ENCODE results near the gene ARAP1.
A peak's percentile ranks its signal among the peaks of the same experiment; 100 is the strongest.

Gene ARAP1

DNA sequence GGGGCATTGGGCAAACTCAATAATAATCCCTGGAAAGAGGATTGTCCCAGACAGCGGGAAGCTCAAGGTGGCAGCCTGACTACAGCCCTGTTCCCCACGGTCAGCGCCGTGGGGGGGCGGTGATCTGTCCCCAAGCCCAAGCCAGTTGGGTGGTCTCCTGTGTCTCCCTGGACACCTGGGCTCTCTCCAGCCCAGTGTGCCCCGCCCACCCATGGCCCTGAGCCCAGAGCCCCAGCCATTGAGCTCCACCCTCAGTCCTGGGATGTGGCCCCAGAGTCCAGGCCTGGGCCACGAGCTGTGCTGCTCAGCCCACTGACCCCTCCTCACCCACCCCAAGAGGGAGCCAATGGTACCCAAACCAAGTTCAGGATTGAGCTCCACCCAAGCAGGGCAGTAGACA, 50.1 kb downstream of the ARAP1 start:
- DNase-seq, result no peak

DNA sequence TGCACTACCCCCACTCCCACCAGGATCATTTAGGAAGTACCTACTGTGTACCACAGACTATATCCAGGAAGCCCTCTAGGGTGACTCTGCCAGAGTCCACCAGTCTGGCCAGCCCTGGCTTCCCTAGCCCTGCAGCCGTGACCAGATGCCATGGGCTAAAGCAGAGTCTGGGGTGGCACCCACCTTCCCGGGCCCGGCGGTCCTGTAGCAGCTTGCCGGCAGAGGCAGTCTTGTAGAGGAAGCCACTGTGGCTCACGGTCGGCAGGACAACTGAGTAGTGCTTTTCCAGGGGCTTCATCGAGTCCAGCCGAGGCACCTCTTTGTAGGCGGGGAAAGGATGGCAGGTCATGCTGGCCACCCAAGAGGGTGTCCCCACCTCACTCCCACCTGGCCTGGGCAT, 50.7 kb downstream of the ARAP1 start:
- DNase-seq, result no peak

DNA sequence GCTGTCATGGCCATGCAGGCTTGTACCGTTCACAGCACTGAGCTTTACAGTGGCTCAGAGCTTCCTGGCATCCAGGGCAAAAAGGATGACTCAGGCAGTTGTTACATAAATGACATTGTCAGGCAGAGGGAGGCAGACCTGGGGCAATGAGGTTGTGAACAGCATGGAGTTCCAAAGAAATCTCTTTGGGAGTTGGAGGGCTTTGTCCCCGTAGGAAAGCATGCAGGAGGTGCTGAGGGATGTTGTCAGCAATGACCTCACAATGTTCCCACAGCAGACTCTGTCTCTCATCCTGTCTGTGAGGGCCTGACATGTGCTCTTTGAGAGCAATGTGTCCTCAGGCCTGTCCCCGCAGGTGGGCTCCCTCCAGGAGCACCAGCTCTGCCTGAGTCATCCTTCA, 52.1 kb downstream of the ARAP1 start:
- no peak for DNase-seq

DNA sequence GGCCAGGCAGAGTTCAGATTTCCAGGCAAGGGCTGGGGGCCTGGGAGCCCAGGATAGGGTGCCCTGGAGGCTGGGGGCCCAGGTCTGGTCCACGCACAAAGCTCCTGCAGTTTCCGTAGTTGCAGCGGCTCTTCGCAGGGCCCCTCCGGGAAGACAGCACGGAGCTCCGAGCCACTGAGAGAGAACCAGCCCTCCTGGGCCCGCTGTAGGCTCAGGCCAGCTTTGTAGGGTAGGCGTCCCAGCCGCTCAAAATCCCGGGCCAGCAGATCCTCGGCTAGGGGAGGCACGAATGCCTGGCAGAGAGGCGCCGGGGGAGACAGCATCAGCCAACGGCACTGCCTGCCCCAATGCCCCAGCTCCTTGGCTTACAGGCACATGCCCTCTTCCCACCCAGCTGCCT, 54.4 kb downstream of the ARAP1 start:
- DNase-seq, result no peak

DNA sequence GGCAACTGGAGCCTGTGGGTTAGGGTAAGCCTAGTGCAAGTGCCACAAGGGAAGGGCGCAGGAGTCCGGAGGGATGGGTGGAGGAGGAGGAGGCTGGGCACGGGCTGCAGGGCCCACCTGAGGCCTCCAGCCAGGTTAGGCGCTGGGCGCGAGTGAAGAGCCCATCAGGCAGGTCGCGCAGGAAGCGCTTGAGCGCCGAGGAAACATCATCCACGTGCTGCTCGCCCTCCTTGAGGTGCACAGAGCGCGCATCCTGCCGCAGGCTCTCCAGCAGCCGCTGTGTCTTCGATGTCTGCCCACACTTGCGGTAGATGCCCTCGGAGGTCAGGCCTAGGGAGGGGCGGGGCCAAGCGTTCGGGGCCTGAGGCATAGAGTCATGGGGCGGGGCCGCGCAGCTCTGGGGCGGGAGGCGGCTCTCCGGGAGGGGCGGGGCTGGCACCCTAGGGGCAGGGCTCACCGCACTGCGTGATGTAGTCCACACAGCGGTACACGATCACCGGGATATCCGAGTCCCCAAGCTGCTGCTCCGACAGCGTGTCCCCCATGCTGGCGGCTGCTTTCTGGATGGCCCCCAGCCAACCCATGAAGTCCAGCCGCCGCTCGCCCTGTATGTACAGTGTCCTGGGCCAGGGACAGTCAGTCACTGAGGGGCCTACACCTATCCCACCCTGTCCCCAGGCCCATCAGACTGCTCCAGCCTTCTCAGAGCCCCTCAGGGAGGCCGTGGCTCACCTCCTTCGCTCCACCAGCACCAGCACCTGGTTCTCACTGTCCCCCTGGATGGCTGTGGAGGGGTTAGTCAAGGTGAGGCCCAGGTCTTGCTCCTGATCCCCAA, 55.1 kb downstream of the ARAP1 start:
- no peak for DNase-seq

DNA sequence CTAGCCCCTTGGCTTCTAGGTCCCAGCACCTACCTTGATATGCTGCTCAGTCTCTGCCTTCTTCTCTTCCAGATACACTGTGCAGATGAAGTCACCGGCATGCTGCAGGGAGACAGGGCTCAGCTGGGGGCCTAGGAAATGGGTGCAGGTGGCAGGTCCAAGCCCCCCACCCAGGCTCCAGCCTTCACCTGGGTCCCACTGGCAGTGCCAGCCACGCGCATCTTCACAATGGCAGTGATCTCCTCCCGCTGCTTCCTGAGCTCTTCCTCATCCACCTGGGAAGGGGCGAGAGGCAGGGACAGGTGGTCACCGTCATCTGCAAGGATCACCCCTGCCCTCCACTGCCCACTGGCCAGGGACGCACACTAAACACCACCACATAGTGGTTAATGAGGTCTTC, 56.9 kb downstream of the ARAP1 start:
- DNase-seq, result no peak

DNA sequence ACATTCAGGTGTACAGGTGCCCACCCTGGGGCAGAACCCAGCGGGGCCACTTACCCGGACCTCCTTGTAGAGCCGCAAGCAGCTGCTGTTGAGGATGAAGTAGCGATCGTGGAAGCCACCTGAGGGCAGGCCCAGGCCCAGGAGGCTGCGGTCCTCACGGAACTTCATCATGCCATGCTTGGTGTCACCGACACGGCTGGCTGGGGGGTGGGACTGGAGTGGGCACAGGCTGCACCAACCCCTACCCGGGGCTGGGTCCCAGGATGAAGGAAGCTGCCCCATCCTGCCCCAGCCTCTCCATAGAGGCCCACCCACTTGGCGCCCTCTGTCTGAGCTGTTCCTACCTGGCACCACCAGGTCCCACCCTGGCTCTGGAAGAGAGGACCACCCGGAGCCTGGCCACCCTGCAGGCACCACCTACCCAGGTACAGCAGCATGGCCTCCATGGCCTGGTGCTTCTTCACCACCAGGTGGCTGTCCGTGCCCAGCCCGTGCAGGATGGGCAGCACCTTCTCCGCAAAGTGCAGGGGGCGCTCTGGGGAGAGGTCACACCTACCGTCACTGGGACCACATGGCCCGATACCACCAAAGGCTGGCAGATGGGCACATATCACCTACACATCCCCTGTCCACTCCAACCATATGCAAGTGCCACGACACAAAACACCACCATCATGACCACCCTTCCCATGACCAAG, 58.8 kb downstream of the ARAP1 start:
- no peak for DNase-seq

DNA sequence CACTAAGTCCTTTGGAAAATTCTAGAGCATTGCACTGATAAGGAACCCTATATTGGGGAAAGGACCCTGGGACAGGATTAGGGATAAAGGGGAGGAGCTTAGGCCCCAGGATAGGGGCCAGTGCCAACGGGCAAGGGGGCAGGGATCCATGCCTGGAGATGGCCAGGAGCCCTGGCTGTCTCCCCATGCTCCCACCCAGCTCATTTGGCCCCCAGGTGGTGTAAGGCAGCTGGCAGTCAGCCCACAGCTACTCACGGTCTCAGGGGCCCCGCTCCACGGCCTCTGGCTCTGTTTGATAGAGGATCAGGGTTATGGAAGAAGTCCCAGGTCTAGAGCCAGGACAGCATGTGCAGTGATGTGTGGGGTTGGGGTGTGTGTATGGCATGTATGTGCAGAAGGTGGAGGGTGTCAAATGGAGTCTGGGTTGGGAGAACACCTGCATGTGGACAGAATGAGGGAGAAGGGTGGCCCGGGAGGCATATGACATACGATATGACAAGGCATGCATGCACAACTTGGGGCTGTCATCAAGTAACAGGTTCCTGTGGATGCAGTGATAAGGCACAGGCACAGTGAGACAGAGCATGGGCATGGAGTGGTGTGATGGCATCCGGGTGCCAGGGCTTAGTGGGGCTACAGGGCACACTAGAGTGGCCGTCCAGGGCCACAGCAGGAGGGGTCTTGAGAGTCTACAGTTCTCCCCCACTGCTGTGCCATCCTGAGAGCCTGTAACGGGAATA, 59.5 kb downstream of the ARAP1 start:
- DNase-seq, result no peak

DNA sequence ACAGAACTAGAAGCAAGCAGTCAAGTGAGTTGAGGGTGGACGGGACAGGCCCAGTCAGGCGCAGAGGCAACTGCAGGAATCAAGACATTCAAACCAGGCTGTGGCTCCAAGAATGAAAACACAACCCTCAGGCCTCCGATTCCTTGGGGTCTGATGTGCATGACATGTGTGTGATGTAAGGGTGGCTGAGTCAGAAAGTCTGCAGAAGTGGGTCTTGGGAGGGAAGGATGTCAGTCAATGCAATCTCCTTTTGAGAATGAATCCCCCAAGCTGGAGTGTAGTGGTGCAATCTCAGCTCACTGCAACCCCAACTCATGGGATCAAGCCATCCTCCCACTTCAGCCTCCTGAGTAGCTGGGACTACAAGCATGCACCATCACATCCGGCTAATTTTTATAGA, 62.0 kb downstream of the ARAP1 start:
- DNase-seq, result no peak

DNA sequence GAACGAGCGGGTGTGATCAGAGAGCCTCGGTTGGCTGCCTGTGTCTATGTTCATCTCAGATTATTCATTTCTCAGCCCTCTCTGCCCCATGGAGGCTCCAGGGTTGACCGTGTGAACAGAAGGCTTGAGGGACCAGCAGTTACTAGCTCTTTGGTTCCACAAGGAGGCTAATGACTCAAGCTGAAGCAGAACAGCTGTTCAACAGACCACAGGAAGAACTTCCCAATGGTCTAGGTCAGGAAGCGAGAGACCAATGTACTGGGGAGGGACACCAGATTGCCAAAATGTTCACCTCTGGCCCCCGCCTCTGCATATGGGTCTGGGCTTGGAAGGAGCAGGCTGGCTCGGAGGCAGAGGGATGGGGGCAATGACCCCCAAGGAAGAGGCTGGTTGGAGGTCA, 63.3 kb downstream of the ARAP1 start:
- no peak for DNase-seq

DNA sequence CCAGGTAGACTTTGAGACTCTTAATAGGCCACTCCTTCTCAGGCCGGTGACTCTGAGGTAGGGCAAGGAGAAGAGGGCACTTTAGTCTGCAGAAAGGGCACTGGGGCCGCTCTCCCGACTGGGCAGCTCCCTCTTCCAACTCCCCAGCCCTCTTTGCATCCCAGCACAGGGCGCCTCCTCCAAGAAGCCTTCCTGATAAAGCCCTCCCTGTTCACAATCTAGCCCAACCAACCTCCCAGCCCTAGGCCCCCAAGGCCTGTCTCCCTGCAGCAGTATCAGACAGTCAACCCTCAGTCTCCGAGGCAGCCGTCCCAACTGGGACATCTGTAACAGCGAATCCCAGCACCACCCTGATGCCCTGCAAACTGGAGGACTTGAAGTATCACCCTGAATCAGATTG, 63.7 kb downstream of the ARAP1 start:
- no peak for DNase-seq

DNA sequence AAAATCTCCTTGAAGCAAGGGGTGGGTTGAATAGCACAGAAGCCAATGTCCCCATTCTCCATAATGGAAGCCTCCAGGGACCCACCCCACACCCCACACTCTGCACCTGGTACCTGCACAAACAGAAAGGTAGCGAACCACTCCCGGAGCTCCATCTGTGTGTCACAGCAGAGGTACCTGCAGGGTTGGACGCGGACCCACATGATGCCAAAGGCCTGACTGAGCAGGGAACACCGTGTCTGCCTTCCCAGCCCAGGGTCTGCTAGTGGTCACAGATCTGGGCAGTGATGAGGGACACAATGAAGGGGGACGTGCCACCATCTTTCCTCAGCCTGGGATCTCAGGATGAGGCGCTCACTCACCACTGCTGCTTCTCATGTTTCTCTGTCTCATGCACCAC, 64.9 kb downstream of the ARAP1 start:
- DNase-seq, result no peak

DNA sequence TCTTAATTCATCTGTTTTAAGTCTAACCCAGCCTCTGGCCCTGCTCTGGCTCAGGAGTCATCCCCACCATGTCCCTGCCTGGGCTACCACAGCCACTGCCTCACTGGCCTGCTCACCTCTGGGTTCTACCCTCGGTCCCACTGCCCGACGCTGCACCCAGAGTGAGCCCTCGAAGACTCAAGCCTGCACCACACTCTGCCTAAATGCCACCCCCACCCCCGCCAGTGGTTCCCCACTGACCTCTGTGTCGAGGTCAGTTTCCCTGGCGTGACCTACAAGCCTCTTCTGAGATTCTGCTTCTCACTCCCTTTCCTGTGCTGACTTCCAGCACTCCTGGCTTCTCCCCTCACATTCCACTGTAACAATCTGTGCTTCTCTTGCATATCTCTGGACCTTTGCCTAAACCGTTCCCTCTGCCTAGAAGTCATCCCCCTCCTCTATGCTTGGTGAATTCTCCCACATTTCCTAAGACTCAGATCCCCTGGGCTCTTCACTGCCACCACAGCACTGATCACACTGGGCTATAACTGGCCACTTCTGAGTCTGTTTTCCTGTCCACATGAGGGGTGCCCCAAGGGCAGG, 65.5 kb downstream of the ARAP1 start:
- DNase-seq, result no peak

DNA sequence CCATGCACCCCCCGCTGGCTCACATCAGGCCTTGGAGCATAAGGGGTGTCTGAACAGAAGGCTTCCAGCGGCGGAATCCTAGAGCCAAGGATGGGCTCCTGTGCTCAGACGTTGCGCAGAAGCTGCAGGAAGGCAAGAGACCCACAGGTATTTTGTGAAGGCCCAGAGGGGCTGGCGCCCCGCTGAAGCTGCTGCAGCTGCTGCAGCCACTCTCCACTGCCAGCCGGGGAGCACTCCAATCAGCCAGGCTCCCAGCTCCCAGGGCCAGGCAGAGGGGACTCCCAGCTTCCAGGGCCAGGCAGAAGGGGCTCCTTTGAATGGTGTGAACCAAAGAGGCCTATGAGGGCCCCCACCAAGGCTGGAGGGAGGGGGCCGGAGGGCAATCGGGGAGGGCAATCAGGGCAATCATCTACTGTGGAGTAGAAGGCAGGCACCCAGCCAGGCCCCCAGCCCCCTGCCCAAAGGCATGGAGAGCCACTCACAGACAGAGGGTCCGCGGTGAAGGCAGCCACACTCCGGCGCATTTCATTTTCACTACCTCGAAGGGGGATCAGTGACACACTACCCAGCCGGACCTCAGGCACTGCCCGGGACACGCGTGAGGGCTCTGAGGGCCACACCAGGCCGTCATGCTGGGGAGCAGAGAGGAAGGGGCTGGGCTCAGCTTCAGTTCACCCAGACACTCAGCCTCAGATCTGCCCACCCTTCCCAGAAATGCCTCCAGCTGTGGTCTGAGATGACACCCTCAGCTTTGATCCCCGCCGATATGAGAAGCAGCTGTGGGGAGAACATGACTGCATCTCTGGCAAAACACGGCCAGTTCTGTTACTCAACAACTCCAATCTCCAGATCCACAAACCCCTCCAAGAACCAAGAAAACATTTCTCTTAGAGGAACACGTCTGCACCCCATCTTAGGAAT, 66.4 kb downstream of the ARAP1 start:
- peak; percentile 41 for DNase-seq

DNA sequence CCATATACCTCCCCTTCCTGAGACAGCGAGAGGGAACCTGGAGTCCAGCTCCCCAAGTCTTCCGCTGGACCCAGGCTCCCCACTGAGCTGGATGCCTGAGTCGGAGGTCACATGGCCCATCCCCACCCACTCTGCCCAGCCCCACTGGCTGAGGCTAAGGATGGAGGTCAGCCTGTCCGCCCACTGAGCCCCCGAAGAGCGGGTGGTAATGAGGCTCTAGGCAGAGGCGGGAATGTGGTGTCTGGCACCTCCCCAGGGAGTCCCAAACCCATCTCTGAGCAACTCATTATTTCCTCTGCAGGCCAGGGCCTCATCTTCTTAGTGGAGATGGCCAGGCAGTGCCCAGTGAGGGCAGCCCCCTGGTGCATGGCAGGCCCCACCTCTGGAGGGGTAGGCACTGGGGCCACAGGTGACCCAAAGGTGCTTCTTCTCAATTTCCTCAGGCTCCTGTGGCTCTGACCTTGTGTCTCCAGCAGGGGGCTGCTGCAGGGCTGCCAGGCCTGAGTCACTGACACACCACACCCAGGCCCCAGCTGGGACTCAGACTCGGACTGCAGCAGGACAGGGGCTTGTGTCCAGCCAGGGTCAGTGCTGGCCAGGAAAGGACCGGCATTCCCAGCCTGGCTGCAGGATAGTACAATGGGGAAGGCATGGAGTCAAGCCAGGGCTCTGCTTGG, 67.8 kb downstream of the ARAP1 start:
- peak; percentile 50 for DNase-seq

DNA sequence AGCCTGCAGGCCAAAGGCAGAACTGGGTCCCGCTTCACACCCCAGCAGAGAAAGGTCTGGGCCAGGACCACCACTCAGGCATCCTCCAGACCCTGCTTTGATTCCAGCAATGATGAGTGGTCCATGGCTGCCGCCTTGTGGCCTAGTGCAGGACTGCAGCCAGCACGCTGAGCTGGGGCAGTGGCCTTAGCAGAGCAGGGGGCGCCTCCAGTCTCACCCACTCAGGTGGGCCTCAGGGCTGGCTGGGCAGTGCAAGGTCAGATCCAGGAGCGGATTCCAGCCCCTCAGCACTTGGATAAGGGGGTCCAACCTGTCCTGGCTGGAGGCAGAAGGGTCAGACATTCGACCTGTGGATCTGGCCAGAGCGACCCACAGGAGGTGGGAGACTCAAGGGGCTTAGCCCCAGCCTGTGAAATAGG, 68.4 kb downstream of the ARAP1 start:
- DNase-seq, result peak; percentile 72

DNA sequence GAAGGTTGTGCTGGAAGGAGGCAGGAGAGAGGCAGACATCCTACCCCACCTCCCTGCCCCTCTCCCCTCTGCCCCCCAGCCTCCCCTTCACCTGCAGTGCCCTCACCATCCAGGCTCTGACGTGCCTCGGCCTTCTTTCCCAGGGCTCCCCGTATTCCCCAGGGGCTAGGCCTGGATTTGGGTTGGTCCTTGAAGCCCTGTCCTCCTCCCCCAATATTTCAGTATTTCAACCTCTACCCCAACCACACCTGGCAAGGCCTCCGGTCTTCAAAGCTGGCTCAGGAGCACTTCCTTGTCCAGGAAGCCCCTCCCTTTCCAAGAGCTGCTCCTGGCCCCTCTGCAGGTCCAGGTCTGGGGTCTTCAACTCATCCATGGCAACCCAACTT, 69.4 kb downstream of the ARAP1 start:
- no peak for DNase-seq

DNA sequence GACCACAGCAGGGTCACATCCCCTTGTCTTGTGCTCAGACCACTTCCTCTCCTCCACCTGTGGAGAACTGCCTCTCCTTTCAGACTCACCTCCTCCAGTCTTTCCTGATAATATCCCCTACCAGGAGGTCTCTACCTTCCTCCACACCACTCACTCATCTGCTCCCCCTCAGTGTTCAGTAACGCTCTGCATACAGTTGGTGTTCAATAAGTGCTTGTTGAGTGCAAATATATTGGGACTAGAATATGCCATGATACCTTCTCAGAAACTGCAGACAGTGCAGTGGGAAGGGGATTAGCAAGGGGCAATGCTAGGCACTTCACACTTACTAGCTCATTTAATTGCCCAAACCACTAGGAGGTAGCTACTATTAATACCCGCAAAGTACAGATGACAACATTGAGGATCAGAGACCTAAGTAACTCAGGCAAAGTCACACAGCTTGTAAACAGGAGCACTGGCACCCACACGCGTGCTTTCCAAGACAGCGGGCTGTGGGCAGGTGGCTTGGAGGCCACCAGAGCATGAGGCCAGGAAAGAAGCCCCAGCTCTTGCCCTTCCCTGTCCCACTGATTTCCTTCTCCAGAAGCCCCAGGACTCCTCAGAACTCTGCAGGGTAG, 69.9 kb downstream of the ARAP1 start:
- no peak for DNase-seq

DNA sequence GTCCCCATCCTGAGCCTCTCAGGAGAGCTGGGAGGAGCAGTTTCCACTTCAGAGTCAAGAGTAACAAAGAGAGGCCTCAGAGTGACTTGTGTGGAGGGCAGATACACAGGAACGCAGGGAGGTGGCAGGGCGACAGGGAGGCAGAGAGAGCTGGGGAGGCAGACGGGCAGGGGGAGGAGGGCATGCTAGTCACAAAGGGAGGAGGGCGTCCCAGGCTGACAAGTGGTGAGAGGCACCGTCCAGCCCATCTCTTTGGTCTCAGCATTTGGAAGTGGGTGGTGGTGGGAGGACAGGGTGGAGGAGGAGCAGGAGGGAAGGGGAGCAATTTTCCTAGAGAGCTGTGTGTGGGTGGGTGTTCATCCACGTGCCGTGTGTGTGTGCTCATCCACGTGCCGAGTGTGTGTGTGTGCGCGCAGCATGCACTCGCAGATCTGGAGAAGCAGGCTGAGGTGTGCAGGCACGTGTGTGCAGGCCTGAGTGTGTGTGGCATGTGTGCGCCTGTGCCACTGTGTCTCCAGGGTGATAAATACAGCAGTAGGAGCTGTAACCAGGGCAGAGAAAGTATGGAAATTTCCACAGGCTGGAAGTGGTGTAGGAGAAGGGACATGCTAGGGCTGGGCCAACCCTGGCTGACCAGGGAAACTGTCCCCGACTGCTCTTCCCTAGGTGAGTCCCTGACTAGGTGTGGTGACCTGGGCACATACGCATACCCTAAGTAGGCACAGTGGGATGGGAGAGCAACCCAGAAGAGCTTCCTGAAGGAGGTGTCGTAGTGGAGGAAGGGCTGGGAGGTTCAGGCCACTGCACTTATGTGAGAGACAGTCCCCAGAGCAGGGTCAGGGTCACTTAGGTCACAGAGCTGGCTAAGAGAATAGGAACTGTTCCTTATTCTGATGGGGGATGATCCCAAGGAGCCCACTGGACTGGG, 70.7 kb downstream of the ARAP1 start:
- DNase-seq, result no peak

DNA sequence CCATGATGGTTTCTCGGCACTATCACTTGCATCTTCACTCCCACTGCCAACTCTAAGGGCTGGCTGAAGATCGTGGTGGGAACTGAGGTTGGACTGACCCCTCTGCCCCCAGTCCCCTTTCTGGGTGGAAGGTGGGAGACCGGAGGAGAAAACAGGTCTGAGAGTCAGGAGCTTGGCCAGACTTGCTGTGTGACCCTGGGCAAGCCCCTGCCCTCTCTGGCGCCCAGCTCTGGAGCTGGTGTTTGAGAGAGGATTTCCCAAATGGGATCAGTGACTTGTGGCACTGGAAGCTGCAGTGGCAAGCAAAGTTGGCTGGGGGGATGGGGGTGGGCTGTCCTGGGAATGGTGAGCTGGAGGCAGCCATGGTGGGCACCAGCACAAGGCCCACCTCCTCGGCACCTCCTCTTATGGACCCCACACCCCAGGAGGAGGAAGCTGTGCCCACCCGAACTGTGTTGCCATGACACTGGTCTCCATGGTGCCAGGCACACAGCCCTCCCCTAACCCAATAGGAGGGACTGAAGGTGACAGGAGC, 71.5 kb downstream of the ARAP1 start:
- no peak for DNase-seq
